Cardiac septum (tissue), 1 donor: Measurements from ENCODE around the gene SKIC2. TPM values are rescaled to one million over a fixed set of nuclear protein-coding genes. Genes with fewer than 3 reads are reported as not detected.

ENCODE experiments used
- microRNA-seq: library from miRNA; unstranded; fragments of <30 nt; microRNA quantifications from one replicate; pipeline ENCODE4 v1.2.0, GENCODE V29; 2020
- total RNA-seq: library from RNA; stranded (reverse); fragmentation: NEBNext Ultra II Directional; extraction: Animal tissue kit (Norgen Biotek cat#: 25700); gene quantifications from one replicate; pipeline ENCODE4 v1.2.1, GENCODE V29; 2021
- donor health status: DM: no; HTN: no; CAD: no.

SKIC2 gene
- total RNA-seq, 1 donor from 2014 or later, result 33.2 TPM

Small RNAs within 50 kb of the gene (microRNA-seq; reads per million reads assigned to microRNA genes)
- gene MIR1236, result not detected

Other genes with a start within 250 kb of the SKIC2 start
- not detected for gene LY6G6D, start 243.8 kb upstream of the SKIC2 start, total RNA-seq
- gene LY6G6C, start 237.4 kb upstream of the SKIC2 start, total RNA-seq, result not detected
- gene MPIG6B, start 235.8 kb upstream of the SKIC2 start, total RNA-seq, result 0.24 TPM
- 69.9 TPM for gene DDAH2, start 229.9 kb upstream of the SKIC2 start, total RNA-seq
- 131 TPM for gene CLIC1, start 222.6 kb upstream of the SKIC2 start, total RNA-seq
- gene MSH5, start 219.2 kb upstream of the SKIC2 start, total RNA-seq, result 1.7 TPM
- gene SAPCD1, start 196.5 kb upstream of the SKIC2 start, total RNA-seq, result 0.86 TPM
- 21.5 TPM for gene VWA7, start 181.8 kb upstream of the SKIC2 start, total RNA-seq
- gene VARS1, start 163.4 kb upstream of the SKIC2 start, total RNA-seq, result 35.0 TPM
- 24.0 TPM for gene LSM2, start 152.2 kb upstream of the SKIC2 start, total RNA-seq
- 2.4 TPM for gene HSPA1L, start 143.9 kb upstream of the SKIC2 start, total RNA-seq
- gene HSPA1A, start 143.6 kb upstream of the SKIC2 start, total RNA-seq, result 296 TPM
- 221 TPM for gene HSPA1B, start 131.4 kb upstream of the SKIC2 start, total RNA-seq
- 19.4 TPM for gene NEU1, start 96.4 kb upstream of the SKIC2 start, total RNA-seq
- gene SLC44A4, start 80.2 kb upstream of the SKIC2 start, total RNA-seq, result not detected
- gene EHMT2, start 61.5 kb upstream of the SKIC2 start, total RNA-seq, result 14.5 TPM
- 5.2 TPM for gene ZBTB12, start 57.1 kb upstream of the SKIC2 start, total RNA-seq
- 5.1 TPM for gene C2, start 31.5 kb upstream of the SKIC2 start, total RNA-seq
- 5.0 TPM for gene CFB, start 13.1 kb upstream of the SKIC2 start, total RNA-seq
- gene NELFE, start 204 bp upstream of the SKIC2 start, total RNA-seq, result 46.7 TPM
- 14.0 TPM for gene DXO, start 13.0 kb downstream of the SKIC2 start, total RNA-seq
- 131 TPM for gene C4A, start 22.9 kb downstream of the SKIC2 start, total RNA-seq
- 92.4 TPM for gene C4B, start 55.6 kb downstream of the SKIC2 start, total RNA-seq
- gene CYP21A2, start 79.2 kb downstream of the SKIC2 start, total RNA-seq, result 2.0 TPM
- 59.9 TPM for gene TNXB, start 150.2 kb downstream of the SKIC2 start, total RNA-seq
- gene ATF6B, start 169.1 kb downstream of the SKIC2 start, total RNA-seq, result 40.8 TPM
- 1.9 TPM for gene FKBPL, start 171.1 kb downstream of the SKIC2 start, total RNA-seq
- 0.83 TPM for gene PRRT1, start 192.8 kb downstream of the SKIC2 start, total RNA-seq
- gene PPT2, start 195.0 kb downstream of the SKIC2 start, total RNA-seq, result 15.6 TPM
- 5.1 TPM for gene EGFL8, start 205.4 kb downstream of the SKIC2 start, total RNA-seq
- 47.2 TPM for gene AGPAT1, start 216.9 kb downstream of the SKIC2 start, total RNA-seq
- 60.7 TPM for gene RNF5, start 219.2 kb downstream of the SKIC2 start, total RNA-seq
- gene AGER, start 225.1 kb downstream of the SKIC2 start, total RNA-seq, result 3.5 TPM
- 46.9 TPM for gene PBX2, start 231.0 kb downstream of the SKIC2 start, total RNA-seq
- gene GPSM3, start 233.5 kb downstream of the SKIC2 start, total RNA-seq, result 6.9 TPM